ENCODE data around the gene YBX2. TPM values are rescaled to one million over a fixed set of nuclear protein-coding genes. Genes with fewer than 3 reads are reported as not detected.

The YBX2 gene
- total and polyA plus RNA-seq, 8 donors: 0.37 to 2.5 (median 1.5) TPM

- DNase-seq (no peak), ATAC-seq (no peak)
- intact Hi-C loops (cut with DNase I): no loop called here
- H3K4me1 ChIP-seq: peaks cover 17 to 24% of the 10 kb centered on the region in 2 donors
- no peak for TF ChIP-seq CTCF (IDR thresholded peaks at IDR 0.05)
- peaks cover 0 to 66% of the 10 kb centered on the region in 2 donors for H3K27me3 ChIP-seq
- no peak overlapping the region for H3K27ac ChIP-seq
- no peaks in the 10 kb centered on the region for H3K36me3 ChIP-seq
- H3K4me3 ChIP-seq: no peak overlapping the region
- no peaks in the 10 kb centered on the region for H3K9me3 ChIP-seq
Observed at GRCh38 chr17:7284911-7285310, 9.5 kb downstream of the YBX2 start.

- Histone ChIP-seq H3K27me3 (peaks cover 0 to 58% of the 10 kb centered on the region in 2 donors), H3K4me3 (no peak overlapping the region), H3K9me3 (no peaks in the 10 kb centered on the region), H3K36me3 (no peaks in the 10 kb centered on the region), H3K27ac (no peak overlapping the region), H3K4me1 (peaks cover 17 to 24% of the 10 kb centered on the region in 2 donors)
- ATAC-seq (no peak), DNase-seq (no peak)
- TF ChIP-seq CTCF (IDR thresholded peaks at IDR 0.05): no peak
- intact Hi-C loops (cut with DNase I): no loop called here
Observed at GRCh38 chr17:7283471-7284216, 10.8 kb downstream of the YBX2 start.

GRCh38 chr17:7282752-7283321 is 11.6 kb downstream of the YBX2 start:
- Histone ChIP-seq H3K27ac (no peak overlapping the region), H3K4me3 (no peak overlapping the region), H3K27me3 (peaks cover 0 to 52% of the 10 kb centered on the region in 2 donors), H3K36me3 (no peaks in the 10 kb centered on the region), H3K4me1 (peaks cover 17 to 24% of the 10 kb centered on the region in 2 donors), H3K9me3 (no peaks in the 10 kb centered on the region)
- no peak for TF ChIP-seq CTCF (IDR thresholded peaks at IDR 0.05)
- ATAC-seq: no peak
- intact Hi-C loops (cut with DNase I): no loop called here
- no peak for DNase-seq

DNA sequence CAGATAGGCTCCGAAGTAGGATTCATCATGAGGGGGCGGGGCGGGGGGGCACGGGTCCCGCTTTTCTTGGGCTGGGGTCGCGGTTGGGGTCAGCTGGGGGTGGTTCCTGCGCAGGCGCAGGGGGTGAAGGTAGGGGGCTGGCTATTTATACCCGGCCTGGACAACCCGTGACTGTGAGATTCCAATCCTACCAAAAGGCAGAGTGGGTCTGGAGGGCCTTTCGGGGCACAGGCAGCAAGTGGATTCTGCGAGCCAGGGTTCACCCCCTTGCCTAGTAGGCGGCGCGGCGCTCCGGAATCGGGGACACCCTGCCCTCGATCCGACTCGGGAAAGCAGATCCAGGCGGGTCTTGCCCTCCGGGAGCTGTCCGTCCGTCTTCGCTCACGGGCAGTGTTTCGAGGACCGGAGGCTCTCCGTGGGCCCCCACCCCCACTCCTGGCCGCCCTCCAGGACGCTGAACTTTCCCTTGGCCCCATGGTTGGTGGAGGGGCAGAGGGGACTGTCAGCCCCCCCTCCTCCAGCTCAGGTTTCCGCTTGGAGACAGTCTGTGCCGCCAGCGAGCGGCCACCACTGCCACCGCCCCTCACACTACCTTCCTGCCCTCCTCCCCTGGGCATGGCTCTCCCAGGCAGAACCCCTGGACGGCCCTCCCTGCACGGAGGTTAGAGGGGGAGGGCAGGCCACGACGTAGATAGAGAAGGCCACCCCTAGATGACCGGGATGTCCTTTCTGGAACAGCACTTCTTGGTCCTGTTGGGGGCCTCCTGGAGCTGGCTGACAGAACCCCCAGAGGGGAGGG is 12.3 kb downstream of the YBX2 start:
- Histone ChIP-seq H3K4me1 (peaks cover 17 to 24% of the 10 kb centered on the region in 2 donors), H3K27me3 (peaks cover 0 to 45% of the 10 kb centered on the region in 2 donors), H3K9me3 (no peaks in the 10 kb centered on the region), H3K4me3 (peak overlapping the region; percentile 31 to 46), H3K27ac (no peak overlapping the region), H3K36me3 (no peaks in the 10 kb centered on the region)
- no peak for DNase-seq
- intact Hi-C loops (cut with DNase I): no loop called here
- no peak for ATAC-seq
- TF ChIP-seq CTCF (IDR thresholded peaks at IDR 0.05): no peak

Data from left lung (tissue), 10 donors.